ENCODE measurements around the gene PNPLA2. TPM values are rescaled to one million over a fixed set of nuclear protein-coding genes. Genes with fewer than 3 reads are reported as not detected.
A peak's percentile ranks its signal among the peaks of the same experiment; 100 is the strongest.

The PNPLA2 gene
- total RNA-seq, 1 experiment from 2014 or later = 13.4 TPM

GRCh38 chr11:783581-784015 is 35.1 kb upstream of the PNPLA2 start:
- no peak for DNase-seq (ENCODE audit: low spot score)

GRCh38 chr11:786235-787083 is 32.3 kb upstream of the PNPLA2 start:
- DNase-seq (ENCODE audit: low spot score) = no peak

DNA sequence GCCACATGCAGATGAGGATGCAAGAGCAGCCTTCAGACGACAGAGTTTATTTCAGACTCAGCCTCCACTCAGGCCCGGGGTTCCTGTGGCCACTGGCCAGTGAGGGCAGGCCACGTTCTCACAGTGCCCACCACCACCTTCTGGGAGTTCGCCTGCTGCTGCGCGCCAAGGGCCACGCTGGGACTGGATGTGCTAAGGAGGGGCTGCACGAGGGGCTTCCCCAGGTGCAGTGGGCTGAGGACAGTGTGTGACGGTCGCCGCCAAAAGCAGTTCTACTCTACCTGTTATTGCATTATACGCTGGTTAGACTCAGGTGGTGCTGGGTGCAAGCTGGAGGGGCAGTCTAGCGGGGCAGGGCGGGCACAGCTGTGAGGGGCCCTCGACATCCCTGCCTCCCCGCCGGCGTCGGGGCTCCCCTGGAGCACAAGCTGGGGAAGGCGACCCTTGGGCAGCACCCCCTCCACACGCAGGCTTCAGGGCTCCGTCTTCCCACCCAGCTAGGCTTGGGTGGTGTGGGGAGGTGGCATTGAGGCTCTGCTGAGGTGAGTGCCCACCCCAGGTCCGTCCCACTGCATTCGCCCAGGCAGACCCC is 31.5 kb upstream of the PNPLA2 start:
- DNase-seq (ENCODE audit: low spot score) = no peak

DNA sequence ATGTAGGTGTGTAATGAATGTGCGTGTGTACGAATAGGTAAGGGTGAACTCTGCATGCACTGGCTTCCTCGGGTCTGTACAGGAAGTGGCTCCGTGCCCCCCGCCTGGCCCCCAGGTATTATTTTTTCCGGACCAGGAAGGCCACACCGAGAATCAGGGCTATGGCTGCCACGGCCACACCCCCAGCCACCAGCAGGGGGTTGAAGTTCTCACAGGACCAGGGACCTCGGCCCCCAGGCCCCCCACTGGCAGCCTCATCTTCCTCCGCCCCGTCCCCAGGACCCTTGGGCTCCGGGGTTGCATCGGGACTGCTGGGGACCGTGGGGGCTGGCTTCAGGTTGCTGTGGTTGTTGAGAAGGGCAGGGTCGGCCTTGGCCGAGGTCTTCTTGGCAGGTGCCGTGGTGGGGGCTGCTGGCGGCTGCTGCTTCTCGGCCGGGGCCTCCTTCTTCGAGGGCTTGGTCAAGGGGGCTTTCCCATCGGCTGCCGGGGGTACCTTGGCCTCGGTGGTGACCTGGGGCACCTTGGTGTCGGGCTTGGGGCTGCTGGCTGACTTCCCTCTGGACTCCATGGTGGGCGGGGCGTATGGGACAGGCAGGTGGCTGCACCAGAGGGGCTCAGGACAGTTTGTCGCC is 30.6 kb upstream of the PNPLA2 start:
- DNase-seq (ENCODE audit: low spot score) = no peak

- no peak for DNase-seq (ENCODE audit: low spot score)
These were observed 29.5 kb upstream of the PNPLA2 start for GRCh38 chr11:788953-789940.

DNA sequence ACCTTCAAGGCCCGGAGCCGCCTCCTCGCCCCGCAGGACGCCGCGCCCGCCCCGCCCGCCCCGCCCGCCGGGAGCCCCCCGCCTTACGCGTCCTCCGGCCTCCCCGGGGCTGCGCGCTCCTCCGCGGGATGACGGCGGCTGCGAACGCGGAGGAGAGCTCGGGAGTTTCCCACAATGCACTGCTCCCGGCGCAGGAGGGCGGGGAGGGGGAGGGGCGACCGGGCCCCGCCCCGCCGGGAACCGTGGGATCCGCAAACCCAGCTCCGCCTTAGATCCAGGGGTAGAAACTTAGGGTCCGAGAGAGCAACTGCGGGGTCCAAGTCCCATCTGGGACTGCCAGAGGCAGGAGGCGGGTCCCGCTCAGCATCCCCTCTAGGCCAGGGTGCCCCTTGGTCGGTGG is 28.8 kb upstream of the PNPLA2 start, which contains the start of gene CEND1:
TSS of gene CEND1 (minus strand) at position 148 of the 400 bp plus-strand sequence. CDS start 1,514 bp downstream, outside the sequence.
- DNase-seq (ENCODE audit: low spot score) = no peak

DNA sequence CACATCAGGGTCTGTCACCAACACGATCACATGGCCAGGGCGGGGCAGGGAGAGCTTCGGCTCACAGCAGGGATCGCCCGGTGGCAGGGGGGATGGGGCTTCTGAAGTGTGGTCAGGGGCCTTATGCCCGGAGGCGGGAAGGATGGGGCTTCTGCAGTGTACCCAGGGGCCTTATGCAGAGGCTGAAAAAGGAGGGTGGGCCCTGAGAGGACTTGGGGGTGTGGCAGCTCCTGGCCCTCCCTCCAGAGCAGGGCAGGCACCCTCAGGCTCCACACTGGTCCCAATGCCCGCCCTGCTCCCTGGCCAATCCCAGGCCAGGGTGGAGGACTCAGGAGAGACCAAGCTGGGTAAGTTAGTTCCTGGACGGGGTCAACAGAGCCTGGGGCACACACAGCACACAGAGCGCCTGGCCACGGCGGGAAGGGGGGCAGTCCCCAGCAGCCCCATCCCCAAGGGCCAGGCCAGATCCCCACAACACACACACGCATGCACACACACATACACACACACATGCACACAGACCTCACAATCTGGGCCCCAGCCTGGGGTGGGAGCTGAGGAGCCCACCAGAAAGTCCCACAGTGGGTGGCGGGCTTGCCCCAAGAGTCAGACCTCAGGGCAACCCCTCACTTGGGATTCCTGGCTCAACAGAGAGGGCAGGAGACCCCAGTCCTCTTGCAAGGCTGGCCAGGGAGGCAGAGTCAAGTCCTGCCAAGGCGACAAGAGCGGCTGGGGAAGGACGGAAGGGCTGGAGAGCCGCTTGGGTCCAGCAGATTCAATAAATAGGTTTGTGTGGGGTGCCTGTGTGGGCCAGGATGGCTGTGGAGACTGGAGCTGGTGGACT is 27.8 kb upstream of the PNPLA2 start:
- no peak for DNase-seq (ENCODE audit: low spot score)

DNA sequence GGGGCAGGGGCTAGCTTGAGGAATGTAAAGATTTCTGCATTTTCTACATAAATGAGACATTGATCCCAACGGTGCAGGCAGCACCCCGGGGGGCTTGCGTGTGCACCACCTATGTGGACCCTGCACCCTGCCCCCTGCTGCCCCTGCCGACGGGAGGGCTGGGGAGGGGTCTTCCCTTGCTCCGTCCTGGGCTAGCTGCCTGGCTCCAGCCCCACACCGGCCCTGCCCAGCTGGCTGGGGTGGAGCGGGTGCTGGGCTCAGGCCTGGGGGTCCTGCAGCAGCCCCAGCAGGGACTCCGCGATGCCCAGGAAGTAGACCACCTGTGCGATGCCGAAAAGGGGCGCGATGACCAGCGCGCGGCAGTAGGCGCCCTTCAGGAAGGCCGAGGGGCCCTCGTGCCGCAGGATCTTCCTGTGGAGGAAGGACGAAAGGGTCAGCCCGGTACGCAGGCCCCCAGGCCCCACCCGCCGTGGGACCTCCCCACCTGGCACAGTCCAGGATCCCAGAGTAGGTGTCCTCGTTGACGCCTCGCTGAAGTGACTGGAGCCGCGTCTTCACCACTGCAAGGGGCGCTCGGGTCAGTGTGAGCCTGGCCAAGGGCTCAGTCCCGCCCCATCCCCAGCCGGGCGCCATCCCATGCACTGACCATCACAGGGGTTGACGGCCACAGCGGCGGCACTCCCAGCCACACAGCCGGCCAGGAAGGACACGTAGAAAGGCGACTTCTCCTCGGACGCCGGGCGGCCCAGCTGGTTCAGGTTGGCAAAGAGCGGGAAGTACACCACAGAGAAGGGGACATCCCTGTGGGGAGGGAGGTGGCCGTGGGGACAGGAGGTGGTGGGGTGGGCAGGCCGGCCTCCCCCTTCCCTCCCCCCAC is 26.8 kb upstream of the PNPLA2 start:
- DNase-seq (ENCODE audit: low spot score) = no peak

GRCh38 chr11:792535-792821 is 26.2 kb upstream of the PNPLA2 start:
- no peak for DNase-seq (ENCODE audit: low spot score)

GRCh38 chr11:792873-793272 is 25.8 kb upstream of the PNPLA2 start:
- DNase-seq (ENCODE audit: low spot score) = no peak

GRCh38 chr11:793556-793955 is 25.2 kb upstream of the PNPLA2 start:
- DNase-seq (ENCODE audit: low spot score) = no peak

- no peak for DNase-seq (ENCODE audit: low spot score)
These were observed 24.5 kb upstream of the PNPLA2 start for GRCh38 chr11:794013-794765.

DNA sequence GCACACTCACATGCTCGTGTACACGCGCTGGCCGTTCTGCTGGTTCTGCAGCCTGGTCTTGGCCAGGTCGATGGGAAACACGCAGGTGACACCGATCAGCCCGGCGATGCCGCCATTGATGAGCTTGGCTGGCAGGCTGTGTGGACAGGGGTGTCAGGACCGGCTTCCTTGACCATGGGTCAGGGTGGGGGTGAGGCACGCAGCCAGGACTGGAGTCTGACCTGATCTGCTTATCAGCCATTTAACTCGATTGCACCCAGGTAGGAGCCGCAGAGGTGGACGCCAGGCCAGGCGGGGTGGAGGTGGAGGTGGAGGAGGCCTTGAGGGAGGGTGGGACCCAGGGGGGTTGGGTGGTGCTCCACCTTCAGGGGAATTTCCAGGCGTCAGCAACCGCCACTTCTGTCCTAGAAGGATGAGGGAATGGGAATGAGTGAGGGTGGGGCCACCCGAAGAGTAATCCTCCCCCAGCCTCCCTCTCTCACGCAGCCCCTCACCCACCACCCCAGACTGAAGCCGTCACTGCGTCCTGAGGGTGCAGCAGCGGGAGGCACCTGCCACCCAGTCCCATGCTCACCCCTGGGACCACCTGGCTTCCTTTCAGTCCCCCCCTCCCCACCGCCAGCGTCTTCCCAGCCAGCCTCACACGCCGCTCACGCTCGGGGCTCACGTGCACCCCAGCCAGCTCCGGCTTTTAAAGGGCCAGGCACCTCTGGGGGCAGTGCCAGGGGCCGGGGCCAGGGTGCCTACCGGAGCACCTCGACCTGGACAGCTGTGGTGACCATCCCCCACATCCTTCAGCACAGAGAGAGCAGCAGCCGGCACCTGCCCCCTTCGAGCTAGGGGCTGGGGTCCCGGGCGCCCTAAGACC is 23.7 kb upstream of the PNPLA2 start:
- DNase-seq (ENCODE audit: low spot score) = no peak

GRCh38 chr11:795634-796564 is 22.8 kb upstream of the PNPLA2 start:
- peak; percentile 89 for DNase-seq (ENCODE audit: low spot score)

- no peak for DNase-seq (ENCODE audit: low spot score)
These were observed 22.0 kb upstream of the PNPLA2 start for GRCh38 chr11:796565-797295.
